NOMO-1 treated with DMSO at 0.1 percent for 48 hours (cell line): ENCODE results near the gene WSB1.
"Not testable (repeated sequence)": the region's sequence is repeated elsewhere in the genome, so short reads cannot be mapped to it uniquely, and the experiment has no call there.

Source experiments
- DNase-seq: peaks from one replicate; lab custom pipeline; 2025; ENCODE audit not compliant: unreplicated experiment; lab: John Stamatoyannopoulos, UW

The WSB1 gene

DNA sequence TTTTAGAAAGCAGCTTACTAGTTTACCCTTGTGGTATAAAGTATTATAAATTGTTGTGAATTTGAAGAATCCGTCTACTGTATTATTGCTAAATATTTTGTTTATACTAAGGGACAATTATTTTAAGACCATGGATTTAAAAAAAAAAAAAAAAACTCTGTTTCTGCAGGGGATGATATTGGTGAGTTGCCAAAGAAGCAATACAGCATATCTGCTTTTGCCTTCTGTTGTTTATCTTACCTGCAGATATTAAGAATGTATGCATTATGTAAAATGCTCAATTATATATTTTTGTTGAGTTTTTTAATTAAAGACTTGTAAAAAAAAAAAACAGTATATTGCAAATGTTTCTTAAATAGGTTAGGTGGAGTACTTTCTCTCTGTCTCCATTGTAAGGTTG is 19.4 kb downstream of the WSB1 start:
- DNase-seq = no peak

DNA sequence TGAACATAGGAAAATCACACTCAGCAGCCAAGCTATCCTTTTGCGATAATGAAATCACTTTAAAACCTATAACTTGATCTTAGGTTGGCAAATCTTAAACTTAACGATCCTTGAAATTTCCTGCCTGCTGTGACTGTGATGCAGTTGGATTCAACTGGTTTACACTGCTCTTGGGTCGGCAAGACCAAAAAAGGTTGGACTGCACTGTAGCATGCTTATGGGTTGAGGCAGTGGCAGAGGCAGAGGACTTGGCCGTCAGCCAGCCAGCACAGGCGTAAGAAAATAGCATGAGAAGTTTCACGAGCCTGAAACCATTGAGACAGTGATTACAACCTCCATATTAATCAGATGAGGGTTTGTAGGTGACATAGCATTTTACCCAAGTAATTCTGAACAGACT is 21.4 kb downstream of the WSB1 start:
- DNase-seq = no peak

DNA sequence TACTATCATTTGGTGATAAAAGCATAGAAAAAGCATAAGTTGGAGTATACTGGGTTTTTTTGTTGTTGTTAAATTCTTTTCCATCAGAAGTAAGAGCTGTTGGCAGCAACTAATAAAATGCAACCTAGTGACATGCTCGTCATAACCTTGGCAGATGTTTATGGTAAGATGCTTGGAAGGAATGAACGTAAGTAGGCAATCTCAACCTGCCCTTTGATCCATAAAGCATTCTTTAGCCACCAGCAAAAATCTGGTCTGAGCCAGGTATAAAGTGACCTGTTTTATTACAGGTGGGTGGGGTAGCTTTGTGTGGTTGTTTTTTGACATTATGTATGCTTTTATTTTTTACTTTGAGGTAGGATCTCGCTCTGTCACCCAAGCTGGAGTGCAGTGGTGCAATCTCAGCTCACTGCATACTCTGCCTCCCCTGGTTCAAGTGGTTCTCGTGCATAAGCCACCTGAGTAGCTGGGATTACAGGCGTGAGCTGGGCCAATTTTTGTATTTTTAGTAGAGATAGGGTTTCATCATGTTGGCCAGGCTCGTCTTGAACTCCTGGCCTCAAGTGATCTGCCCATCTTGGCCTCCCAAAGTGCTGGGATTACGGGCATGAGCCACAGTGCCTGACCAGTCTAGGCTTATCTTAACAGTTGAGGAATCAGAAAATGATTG is 22.0 kb downstream of the WSB1 start:
- DNase-seq = no peak

DNA sequence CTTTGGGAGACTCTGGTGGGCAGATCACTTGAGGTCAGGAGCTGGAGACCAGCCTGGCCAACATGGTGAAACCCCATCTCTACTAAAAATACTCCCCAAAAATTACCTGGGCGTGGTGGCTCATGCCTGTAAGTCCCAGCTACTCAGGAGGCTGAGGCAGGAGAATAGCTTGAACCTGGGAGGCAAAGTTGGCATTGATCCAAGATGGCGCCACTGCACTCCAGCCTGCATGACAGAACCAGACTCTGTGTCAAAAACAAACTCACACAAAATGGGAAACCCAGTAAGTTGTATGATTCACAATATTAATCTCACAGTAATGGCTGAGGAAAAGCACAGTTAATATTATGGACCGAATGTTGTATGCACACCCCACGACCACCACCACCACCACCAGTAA is 24.3 kb downstream of the WSB1 start:
- no peak for DNase-seq

DNA sequence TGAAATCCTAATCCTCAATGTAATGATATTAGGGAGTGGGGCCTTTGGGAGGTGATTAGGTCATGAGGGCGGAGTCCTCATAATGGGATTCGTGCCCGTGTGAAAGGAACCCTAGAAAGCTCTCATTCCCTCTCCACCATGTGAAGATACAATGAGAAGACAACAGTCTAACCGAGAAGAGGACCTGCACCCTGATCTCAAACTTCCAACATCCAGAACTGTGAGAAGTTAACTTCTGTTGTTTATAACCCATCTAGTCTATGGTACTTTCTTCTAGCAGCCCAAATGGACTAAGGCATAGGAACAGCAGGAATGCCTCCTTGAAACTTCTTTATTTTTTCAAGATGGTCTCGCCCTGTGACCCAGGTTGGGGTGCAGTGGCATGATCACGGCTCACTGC is 24.7 kb downstream of the WSB1 start:
- no peak for DNase-seq

GRCh38 chr17:27319541-27320221 is 25.8 kb downstream of the WSB1 start:
- no peak for DNase-seq

GRCh38 chr17:27320222-27320560 is 26.3 kb downstream of the WSB1 start:
- no peak for DNase-seq

DNA sequence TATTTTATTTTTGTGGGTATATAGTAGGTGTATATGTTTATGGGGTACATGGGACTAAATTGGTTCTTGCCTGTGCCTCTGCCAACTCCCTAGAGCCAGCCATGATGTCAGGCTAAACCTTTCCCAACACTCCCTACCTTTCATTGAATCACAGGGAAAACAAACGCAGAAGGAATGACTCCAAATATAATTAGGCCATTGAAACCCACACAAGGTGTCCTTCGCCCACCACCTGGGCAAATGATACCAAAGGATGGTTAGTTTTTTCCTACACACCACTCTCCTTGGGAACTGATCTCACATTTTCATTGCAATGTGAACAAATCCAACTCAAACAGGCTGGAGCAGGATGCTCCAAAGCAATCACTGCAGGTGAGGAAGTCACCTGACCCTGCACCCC is 27.5 kb downstream of the WSB1 start:
- DNase-seq = no peak

- DNase-seq = no peak
Measured at GRCh38 chr17:27322026-27322425, 28.1 kb downstream of the WSB1 start.

DNA sequence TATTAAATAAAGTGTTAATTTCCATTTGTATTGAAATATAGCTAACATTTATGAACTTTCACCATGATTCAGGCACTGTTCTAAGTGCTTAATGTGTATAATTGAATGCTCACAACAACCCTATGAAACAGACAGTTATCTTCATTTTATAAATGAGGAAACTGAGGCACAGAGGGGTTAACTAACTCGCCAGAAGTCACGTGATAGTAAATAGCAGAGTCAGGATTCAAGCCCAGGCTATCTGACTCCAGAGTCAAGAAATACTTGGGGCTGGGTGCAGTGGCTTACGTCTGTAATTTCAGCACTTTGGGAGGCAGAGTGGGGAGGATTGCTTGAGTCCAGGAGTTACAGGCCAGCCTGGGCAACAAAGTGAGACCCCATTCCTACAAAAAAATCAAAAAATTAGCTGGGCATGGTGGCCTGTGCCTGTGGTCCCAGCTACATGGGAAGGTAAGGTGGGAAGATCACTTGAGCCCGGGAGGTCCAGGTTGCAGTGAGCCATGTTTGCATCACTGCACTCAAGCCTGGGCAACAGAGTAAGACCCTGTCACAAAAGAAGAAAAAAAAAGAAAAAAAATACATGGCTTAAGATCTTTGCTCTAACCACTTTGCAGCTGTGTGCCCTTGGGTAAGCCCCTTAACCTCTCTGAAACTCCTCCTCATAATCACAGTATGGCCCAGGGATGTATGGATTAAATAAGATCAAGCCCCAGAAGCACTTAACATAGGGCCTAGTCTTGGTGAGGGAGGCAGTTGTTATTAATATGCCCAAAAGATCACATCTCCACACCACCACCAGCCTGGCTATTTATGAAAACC is 29.0 kb downstream of the WSB1 start:
- DNase-seq = no peak

- DNase-seq = no peak
Measured at GRCh38 chr17:27323538-27324215, 29.8 kb downstream of the WSB1 start.

DNA sequence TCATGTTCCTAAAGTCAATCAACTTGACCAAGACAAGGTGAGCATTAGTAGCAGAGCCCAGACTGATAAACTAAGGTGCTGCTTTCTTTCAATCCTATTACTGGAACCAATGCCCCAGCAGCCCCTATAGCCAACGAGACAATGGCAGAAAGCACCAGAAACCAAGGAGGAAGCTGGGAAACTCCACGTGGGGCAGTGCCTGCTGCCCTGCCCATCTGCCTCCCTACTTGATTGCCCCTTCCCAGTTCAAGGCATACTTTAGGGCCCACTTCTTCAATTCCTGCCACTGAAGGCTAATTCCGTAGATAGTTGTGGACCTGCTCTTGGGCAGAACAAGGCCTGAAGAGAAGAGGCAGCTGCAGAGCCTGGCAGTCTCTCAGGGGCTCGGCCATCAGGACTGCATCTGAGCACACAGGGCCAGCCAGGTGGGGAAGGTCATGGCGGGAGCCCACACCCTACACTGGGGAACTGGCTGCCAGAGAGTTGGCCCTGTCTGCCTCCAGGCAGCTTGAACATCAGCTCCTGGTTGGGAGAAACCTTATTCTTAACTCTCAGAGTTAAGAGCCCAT is 30.9 kb downstream of the WSB1 start:
- DNase-seq = no peak

- no peak for DNase-seq
Measured at GRCh38 chr17:27326051-27326450, 32.1 kb downstream of the WSB1 start.

DNA sequence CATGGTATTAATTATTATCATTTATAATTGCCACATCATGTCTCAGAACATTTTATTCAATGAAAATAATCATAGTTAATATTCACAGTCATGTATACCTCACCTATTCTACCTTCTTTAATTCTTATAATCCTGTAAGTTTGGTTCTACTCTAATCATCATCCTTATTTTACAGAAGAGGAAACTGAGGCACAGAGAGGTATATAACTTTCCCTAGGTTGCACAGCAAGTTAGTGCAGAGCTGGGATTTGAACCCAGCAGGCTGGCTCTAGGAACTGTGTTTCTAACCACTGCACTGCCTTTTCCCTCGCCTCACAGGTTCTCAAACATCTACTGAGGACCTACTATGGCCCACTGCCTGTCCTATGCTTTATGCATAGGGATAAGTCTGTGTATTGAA is 32.7 kb downstream of the WSB1 start:
- no peak for DNase-seq

GRCh38 chr17:27327397-27327796 is 33.5 kb downstream of the WSB1 start:
- DNase-seq = no peak

- DNase-seq = no peak
Measured at GRCh38 chr17:27327871-27328270, 34.0 kb downstream of the WSB1 start.

- not testable (repeated sequence) for DNase-seq
Measured at GRCh38 chr17:27328686-27329085, 34.8 kb downstream of the WSB1 start.

DNA sequence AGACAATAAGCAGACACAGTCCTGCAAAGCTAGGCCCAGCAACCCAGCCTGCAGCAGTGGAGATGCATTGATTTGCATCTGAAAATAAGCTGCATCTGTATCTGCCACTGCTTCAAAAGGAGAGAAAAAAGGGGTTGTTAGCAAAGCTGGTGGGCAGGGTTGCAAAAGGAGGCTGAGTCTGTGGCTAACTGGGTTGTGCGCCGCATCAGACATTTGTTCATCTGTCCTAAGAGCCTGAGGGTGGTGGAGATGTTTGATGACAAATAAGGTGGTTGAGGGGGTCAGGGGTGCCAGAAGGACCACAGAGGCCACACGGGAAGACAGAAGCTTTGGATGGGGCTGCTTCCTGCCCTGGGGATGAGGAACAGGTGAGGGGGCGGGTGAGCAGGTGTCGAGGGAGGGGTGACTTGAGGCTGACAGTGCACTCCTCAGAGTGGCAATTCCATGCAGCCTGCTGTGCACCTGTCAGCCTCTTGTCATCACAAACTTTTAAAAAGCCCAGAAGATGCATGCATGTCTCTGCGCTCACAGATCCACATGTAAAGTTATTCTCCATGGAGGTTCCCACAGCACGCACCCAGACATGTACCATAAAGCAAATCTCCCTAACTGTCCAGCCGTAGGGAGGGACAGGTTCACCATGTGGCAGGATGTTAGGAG is 35.4 kb downstream of the WSB1 start:
- DNase-seq = no peak

GRCh38 chr17:27332047-27332393 is 38.1 kb downstream of the WSB1 start:
- DNase-seq = no peak

GRCh38 chr17:27332485-27333409 is 38.8 kb downstream of the WSB1 start:
- DNase-seq = peak; percentile 96
